ENCODE results near the gene ZNF580.

ZNF580 gene

DNA sequence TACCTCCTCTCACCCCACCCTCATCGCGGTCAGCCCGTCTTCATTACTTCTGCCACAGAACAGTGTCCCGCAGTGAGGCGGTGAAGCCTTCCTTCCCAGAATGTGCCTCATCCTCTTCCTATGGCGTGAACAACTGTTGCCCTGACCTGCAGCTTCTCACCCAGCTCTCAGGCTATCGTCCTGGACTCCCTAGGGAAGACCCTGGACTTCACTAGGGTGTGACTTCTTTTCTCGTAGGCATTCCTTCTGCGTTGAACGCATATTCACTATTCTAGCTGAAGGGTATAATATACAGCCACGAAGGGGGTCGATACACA, 34.4 kb upstream of the ZNF580 start:
- no peak for DNase-seq (ENCODE audit: low read depth)

- DNase-seq (ENCODE audit: low read depth) = no peak
Measured at GRCh38 chr19:55606817-55607216, 34.0 kb upstream of the ZNF580 start.

DNA sequence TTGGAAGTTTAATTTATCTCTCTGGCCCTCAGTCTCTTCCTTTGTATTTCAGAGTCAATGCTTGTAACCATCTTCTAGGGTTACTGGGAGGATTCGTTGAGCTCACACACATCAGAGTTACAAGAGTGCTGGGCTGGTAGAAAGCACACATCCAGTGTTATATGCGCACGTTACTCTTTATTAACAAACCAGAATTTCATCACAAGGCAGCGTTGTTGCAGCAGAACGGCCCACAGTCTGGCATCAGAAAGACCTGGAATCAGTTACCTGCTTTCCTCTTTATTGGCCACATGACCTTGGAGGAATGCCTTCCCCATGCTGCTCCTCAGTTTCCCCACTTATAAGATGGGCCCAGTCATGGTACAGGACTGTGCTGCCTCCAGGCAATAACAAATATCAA, 31.5 kb upstream of the ZNF580 start:
- DNase-seq (ENCODE audit: low read depth) = no peak

DNA sequence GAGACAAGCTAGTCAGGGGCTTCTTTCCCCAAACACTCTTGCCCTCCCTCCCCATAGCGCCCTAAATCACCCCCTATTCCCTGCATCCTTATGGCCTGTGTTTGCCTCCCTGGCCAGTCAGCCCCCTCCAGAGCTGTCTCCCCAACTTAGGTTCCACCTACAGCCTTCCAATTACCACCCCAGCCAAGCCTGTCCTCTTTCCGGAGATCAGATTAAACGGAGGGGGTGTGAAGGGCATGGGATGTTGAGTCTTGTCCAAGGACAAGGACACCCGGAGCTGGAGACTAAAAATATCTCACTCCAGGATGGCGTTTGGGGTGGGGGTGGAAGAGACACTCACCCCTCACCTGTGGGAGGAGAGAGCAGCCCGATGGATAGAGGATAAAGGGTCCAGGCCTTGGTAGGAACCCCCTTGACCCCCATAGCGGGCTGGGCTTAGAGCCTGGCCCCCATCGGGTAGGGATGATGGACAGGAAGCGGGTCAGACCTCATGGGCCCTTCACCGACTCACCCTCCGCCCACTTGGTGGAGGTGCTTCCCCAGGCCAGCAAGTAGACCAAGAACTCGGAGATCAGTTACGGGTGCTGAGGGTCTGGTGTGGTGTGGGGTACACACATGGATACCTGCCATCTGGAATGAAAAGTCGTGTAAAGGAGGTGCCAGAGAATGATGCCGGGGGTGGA, 29.4 kb upstream of the ZNF580 start:
- no peak for DNase-seq (ENCODE audit: low read depth)

DNA sequence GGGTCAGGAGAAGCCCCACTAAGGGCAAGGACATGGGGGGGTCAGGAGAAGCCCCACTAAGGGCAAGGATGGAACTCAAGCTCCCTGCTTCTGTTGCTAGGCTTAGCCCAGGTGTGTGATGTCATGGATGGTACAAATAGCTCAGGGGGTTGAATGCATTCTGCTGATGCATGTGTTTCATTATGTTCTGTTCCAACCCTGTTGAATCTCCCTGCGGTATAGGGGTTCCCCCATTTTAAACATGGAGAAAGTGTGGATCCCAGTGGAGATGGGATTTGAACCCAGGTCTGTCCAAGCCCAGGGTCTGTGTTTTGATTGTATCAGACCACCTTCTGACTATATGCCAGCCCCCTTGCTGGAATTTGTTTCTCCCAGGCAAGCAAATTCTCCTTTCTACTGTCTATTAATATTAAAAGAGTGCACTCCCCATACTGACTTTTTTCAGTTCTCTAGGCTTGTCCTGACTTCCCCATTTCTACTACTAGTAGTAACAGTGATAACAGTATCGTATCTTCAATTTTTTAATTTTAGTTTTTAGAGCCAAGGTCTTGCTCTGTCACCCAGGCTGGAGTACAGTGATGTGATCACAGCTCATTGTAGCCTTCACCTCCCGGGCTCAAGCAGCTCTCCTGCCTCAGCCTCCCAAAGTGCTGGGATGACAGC, 28.7 kb upstream of the ZNF580 start:
- DNase-seq (ENCODE audit: low read depth) = no peak

DNA sequence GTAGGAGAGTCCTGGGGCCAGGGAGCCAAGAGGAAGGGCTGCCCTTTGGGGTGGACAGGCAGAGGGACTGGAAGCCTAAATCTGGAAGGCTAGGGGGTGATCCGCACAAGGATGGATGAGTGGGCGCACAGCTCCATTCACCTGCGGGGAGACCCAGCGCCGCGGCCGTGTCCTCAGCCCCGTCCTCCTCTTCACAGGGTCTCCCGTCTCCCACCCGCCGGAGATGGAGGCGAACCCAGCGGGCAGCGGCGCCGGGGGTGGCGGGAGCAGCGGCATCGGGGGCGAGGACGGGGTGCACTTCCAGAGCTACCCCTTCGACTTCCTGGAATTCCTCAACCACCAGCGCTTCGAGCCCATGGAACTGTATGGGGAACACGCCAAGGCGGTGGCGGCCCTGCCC, 27.4 kb upstream of the ZNF580 start:
- DNase-seq (ENCODE audit: low read depth) = no peak

GRCh38 chr19:55613930-55614710, 26.7 kb upstream of the ZNF580 start:
- DNase-seq (ENCODE audit: low read depth) = no peak

GRCh38 chr19:55614711-55615542, 25.9 kb upstream of the ZNF580 start:
- DNase-seq (ENCODE audit: low read depth) = no peak

- no peak for DNase-seq (ENCODE audit: low read depth)
Measured at GRCh38 chr19:55615543-55616394, 25.0 kb upstream of the ZNF580 start.

DNA sequence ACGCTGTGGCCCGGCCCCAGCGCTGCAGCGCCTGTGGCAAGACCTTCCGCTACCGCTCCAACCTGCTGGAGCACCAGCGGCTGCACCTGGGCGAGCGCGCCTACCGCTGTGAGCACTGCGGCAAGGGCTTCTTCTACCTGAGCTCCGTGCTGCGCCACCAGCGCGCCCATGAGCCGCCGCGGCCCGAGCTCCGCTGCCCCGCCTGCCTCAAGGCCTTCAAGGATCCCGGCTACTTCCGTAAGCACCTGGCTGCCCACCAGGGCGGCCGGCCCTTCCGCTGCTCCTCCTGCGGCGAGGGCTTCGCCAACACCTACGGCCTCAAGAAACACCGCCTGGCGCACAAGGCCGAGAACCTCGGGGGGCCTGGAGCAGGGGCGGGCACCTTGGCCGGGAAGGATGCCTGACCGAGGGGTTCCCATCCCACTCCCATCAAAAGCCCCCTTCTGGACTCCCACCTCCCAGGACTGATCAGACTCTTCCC, 24.4 kb upstream of the ZNF580 start:
- DNase-seq (ENCODE audit: low read depth) = no peak

DNA sequence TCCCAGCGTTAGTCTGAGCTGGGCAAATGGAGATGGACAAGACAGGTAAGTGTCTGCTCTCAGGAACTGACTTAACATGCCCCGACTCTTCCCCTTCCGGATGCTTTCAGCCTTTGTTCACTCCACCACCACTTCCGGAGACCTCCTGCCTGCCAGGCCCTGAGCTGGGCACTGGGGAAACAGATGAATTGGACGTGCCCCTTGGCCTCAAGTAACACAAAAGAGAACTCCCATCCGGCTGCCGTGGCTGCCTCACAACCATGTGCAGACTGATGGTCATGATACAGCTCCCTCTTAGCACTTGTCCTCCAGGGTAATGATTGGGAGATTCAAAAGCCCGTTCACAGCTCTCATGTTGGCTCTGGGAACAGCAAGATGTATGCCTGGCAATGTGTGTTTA, 23.4 kb upstream of the ZNF580 start:
- DNase-seq (ENCODE audit: low read depth) = no peak

DNA sequence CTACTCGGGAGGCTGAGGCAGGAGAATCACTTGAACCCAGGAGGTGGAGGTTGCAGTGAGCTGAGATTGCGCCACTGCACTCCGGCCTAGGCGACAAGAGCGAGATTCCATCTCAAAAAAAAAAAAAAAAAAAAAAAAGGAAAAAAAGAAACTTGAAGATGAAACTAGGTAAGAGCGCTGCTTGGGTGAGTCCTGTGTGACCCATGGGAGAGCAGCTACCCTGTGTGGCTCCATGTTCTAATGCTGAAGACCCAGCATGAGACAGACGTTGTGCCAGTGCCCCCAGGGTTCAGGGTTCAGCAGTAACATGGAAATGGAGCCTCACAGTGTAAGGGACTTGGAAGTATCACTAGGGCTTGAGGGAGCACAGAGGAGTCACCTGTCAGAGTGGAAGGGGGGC, 22.4 kb upstream of the ZNF580 start:
- no peak for DNase-seq (ENCODE audit: low read depth)

GRCh38 chr19:55619286-55619685, 21.5 kb upstream of the ZNF580 start:
- no peak for DNase-seq (ENCODE audit: low read depth)

- no peak for DNase-seq (ENCODE audit: low read depth)
Measured at GRCh38 chr19:55620410-55621204, 20.2 kb upstream of the ZNF580 start.

DNA sequence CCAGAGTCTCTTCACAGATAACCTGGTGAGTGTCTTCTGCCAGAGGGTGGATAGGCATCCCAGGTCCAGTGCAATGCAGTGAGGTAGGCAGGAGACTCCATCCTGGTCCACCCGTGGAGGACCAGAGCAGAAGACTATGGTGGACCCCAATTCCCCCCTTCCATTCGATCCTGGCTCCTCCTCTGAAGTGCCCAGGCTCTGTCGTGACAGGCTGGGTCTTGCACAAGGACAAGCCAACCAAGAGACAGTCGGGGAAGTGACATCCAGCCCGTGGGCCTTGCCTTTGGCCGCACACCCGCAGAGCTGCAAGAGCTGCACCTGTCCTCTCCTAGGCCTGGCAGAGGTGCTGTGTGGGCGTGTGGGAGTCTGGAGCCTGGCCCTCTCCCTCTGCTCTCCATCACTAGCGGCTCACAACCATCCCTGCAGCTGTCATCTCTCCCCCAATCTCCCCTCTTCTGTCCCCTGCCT, 19.6 kb upstream of the ZNF580 start:
- DNase-seq (ENCODE audit: low read depth) = no peak

DNA sequence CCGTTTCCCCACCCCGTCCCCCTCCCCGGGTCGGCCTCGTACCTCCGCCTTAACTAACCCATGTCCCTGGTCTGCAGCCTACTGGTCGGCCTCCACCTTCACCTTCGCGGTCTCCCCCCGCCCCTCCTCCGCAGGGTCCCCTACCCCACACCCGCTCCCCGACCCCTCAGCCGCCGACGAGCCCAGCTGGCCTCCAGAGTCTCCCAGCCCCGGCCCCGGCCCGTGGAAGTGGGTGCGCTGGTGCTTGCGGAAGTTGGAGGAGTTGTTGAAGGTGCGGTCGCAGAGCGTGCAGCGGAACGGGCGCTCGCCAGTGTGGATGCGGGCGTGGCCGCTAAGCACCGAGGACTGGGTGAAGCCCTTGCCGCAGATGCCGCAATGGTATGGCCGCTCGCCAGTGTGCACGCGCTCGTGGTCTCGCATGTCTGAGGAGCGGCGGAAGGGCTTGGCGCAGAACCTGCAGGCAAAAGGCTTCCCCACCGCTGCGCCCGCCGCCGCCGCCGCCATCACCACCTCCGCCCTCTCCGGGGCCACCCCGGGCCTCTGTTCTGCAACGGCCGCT, 19.1 kb upstream of the ZNF580 start:
- DNase-seq (ENCODE audit: low read depth) = no peak

- no peak for DNase-seq (ENCODE audit: low read depth)
Measured at GRCh38 chr19:55622242-55622969, 18.4 kb upstream of the ZNF580 start.

DNA sequence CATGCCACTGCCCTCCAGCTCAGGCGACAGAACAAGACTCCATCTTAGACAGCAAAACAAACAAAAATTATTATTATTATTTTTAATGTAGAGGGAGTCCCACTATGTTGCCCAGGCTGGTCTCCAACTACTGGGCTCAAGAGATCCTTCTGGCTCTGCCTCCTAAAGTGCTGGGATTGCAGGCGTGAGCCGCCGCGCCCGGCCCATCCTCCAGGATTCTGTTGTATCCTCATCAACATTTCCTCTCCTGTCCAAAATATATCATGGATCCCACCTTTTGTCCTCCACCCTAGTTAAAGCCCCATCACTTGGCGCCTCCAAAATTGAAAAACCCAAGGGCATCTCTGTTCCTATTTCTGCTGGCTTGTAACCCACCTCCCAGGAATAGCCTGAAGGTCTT, 17.7 kb upstream of the ZNF580 start:
- DNase-seq (ENCODE audit: low read depth) = no peak

DNA sequence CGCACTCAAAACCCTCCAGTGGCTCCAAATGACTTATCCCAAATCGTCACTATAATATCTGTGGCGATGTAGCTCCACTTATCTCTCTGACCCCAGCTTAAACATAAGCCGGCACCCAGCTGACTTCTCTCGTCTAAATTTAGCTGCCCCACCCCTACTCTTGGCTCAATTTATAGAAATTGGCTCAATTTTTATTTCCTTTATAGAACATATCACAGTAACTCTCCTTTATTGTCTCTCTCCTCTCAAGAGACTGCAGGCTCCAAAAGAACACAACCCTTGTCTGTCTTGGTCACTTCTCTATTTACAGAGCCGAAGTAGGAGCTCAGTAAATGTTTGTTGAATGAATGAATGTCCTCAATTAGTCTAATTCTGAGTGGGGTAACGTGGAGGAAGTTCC, 17.2 kb upstream of the ZNF580 start:
- DNase-seq (ENCODE audit: low read depth) = no peak

Measured in stimulated activated CD8-positive, alpha-beta memory T cell treated with anti-CD3 and anti-CD28 coated beads, Interleukin-7, amount 100 ng/mL, for 24 hours (primary cell).